SK-N-SH (cell line): ENCODE data around the gene SFXN4. TPM values are rescaled to one million over a fixed set of nuclear protein-coding genes. Genes with fewer than 3 reads are reported as not detected.

Source experiments
- CTCF ChIA-PET: fragments of 300-600, 350-600 bp; formaldehyde crosslinking; extraction: SDS; loops from one replicate; lab custom pipeline; 2021; lab: Yijun Ruan, JAX
- POLR2A ChIA-PET: fragments of 350-600 bp; sonication (Branson Sonifier 250); formaldehyde crosslinking; extraction: SDS; loops from one replicate; lab custom pipeline; 2020; ENCODE audit warnings: antibody characterized with exemption, inconsistent platforms; lab: Yijun Ruan, JAX
- DNase-seq: peaks from one replicate; pipeline ENCODE4 v3.0.0; 2012
- H2AFZ ChIP-seq: fragments of 200-600 bp; sonication (generic); 2 replicates; pipeline ENCODE4 v1.8.1; 2016; ENCODE audit warnings: antibody characterized with exemption, mild to moderate bottlenecking, low read depth
- H3F3A ChIP-seq: fragments of 200-600 bp; sonication (generic); replicated peaks from 2 replicates; pipeline ENCODE3; 2016; ENCODE audit warnings: antibody characterized with exemption, mild to moderate bottlenecking; ENCODE audit not compliant: insufficient read depth
- H3K27ac ChIP-seq, 2 experiments: fragments of 200-500 bp in 1 of 2; fragments of 200-600 bp in 1 of 2; sonication (Bioruptor generic) in 1 of 2; sonication (generic), shearing (Covaris generic) in 1 of 2; 2 replicates each; pipeline versions ENCODE4 v1.5.1 to v1.6.1; 2014 to 2016; ENCODE audit warnings: low read depth in 2 of 2, inconsistent platforms in 1 of 2, low read length in 1 of 2, mild to moderate bottlenecking in 1 of 2, mixed read lengths in 1 of 2
- H3K27me3 ChIP-seq: fragments of 200-600 bp; sonication (generic), shearing (Covaris generic); 2 replicates; pipeline ENCODE4 v1.6.1; 2016; ENCODE audit warnings: mixed run types; ENCODE audit not compliant: insufficient read depth
- H3K36me3 ChIP-seq, 2 experiments: fragments of 200-500 bp in 1 of 2; fragments of 200-600 bp in 1 of 2; sonication (Bioruptor generic) in 1 of 2; sonication (generic) in 1 of 2; replicated peaks in 1 of 2; 2 replicates each; pipeline versions ENCODE3 to v1.5.1; 2014 to 2016; ENCODE audit warnings: low read length in 1 of 2, mild to moderate bottlenecking in 1 of 2; ENCODE audit not compliant: insufficient read depth in 2 of 2, control insufficient read depth in 1 of 2
- H3K4me1 ChIP-seq, 2 experiments: fragments of 200-500 bp in 1 of 2; fragments of 200-600 bp in 1 of 2; sonication (Bioruptor generic) in 1 of 2; sonication (generic), shearing (Covaris generic) in 1 of 2; 2 replicates each; pipeline versions ENCODE4 v1.5.1 to v1.6.1; 2014 to 2016; ENCODE audit warnings: low read depth in 1 of 2, low read length in 1 of 2, mixed run types in 1 of 2; ENCODE audit not compliant: insufficient read depth in 2 of 2, control insufficient read depth in 1 of 2
- H3K4me2 ChIP-seq: fragments of 200-600 bp; sonication (generic), shearing (Covaris generic); 2 replicates; pipeline ENCODE4 v1.6.1; 2017; ENCODE audit warnings: mixed run types
- H3K4me3 ChIP-seq, 2 experiments: fragments of 200-500 bp in 1 of 2; fragments of 200-600 bp in 1 of 2; sonication (Bioruptor generic) in 1 of 2; sonication (generic), shearing (Covaris generic) in 1 of 2; 2 replicates each; pipeline versions ENCODE4 v1.5.1 to v1.8.1; 2014 to 2016; ENCODE audit warnings: low read depth in 2 of 2, inconsistent platforms in 1 of 2, low read length in 1 of 2, mild to moderate bottlenecking in 1 of 2, mixed read lengths in 1 of 2, moderate library complexity in 1 of 2
- H3K79me2 ChIP-seq: fragments of 200-600 bp; sonication (generic); 2 replicates; pipeline ENCODE4 v1.8.1; 2017; ENCODE audit warnings: mild to moderate bottlenecking; ENCODE audit not compliant: insufficient read depth
- H3K9ac ChIP-seq: fragments of 200-600 bp; sonication (generic); 2 replicates; pipeline ENCODE4 v1.6.1; 2017; ENCODE audit warnings: mixed run types
- H3K9me2 ChIP-seq: fragments of 200-600 bp; sonication (generic); 2 replicates; pipeline ENCODE4 v1.6.1; 2017; ENCODE audit warnings: mixed run types
- H3K9me3 ChIP-seq: fragments of 200-600 bp; sonication (generic); 2 replicates; pipeline ENCODE4 v1.6.1; 2017; ENCODE audit warnings: mixed run types, mild to moderate bottlenecking, moderate library complexity
- H4K20me1 ChIP-seq: fragments of 200-600 bp; sonication (generic); 2 replicates; pipeline ENCODE4 v1.6.1; 2017; ENCODE audit warnings: mild to moderate bottlenecking, mixed run types; ENCODE audit not compliant: insufficient read depth
- CHD2 ChIP-seq: fragments of 150-350 bp; IDR thresholded peaks from 2 replicates; pipeline ENCODE4 v1.6.1; 2018; ENCODE audit warnings: low read length; ENCODE audit not compliant: partially characterized antibody
- EZH2phosphoT487 ChIP-seq: fragments of 200-600 bp; sonication (generic); IDR thresholded peaks from 2 replicates; pipeline ENCODE4 v1.6.1; 2017; ENCODE audit warnings: low read depth, mixed run types, mild to moderate bottlenecking, antibody characterized with exemption, moderate library complexity, borderline replicate concordance
- GABPA ChIP-seq: IDR thresholded peaks from 2 replicates; pipeline ENCODE4 v1.4.0; 2012; ENCODE audit warnings: low read depth, mild to moderate bottlenecking
- MXI1 ChIP-seq: IDR thresholded peaks from 2 replicates; pipeline ENCODE4 v1.6.1; 2012; ENCODE audit warnings: mild to moderate bottlenecking, low read depth, low read length, improper control_type of control experiment
- RAD21 ChIP-seq: IDR thresholded peaks from 2 replicates; pipeline ENCODE4 v1.6.1; 2012; ENCODE audit warnings: mild to moderate bottlenecking, low read length
- RCOR1 ChIP-seq: fragments of 150-350 bp; IDR thresholded peaks from 2 replicates; pipeline ENCODE4 v1.6.1; 2017; ENCODE audit warnings: antibody characterized with exemption, low read length
- RXRA ChIP-seq: IDR thresholded peaks from 2 replicates; pipeline ENCODE4 v1.4.0; 2012; ENCODE audit warnings: low read depth, mild to moderate bottlenecking, borderline replicate concordance
- SIN3A ChIP-seq: IDR thresholded peaks from 2 replicates; pipeline ENCODE4 v1.6.1; 2012; ENCODE audit warnings: low read depth, mild to moderate bottlenecking, low read length, moderate library complexity, borderline replicate concordance
- SMC3 ChIP-seq: IDR thresholded peaks from 2 replicates; pipeline ENCODE4 v1.6.1; 2012; ENCODE audit warnings: low read depth, low read length, improper control_type of control experiment
- TEAD4 ChIP-seq: IDR thresholded peaks from 2 replicates; pipeline ENCODE4 v1.4.0; 2012; ENCODE audit warnings: mild to moderate bottlenecking, borderline replicate concordance; ENCODE audit not compliant: insufficient read depth
- YY1 ChIP-seq: IDR thresholded peaks from 2 replicates; pipeline ENCODE4 v1.4.0; 2012; ENCODE audit warnings: low read depth, mild to moderate bottlenecking
- WGBS: methylation state at CpG from one replicate; pipeline ENCODE4 v1.1.6; 2017; ENCODE audit warnings: low lambda C conversion rate; 5-methylcytosine and 5-hydroxymethylcytosine counted together
- polyA plus RNA-seq, 3 experiments: library from polyadenylated mRNA; depleted of rRNA; stranded (reverse); fragments of >200 nt; gene quantifications; 2 replicates each; pipeline ENCODE4 v1.2.3, GENCODE V29; 2012
- TF ChIP-seq, protein P1 (sequence below): IDR thresholded peaks from 2 replicates; pipeline ENCODE4 v1.4.0; 2012; ENCODE audit warnings: low read depth, borderline replicate concordance
- TF ChIP-seq, protein P2 (sequence below): fragments of 150-350 bp; IDR thresholded peaks from 2 replicates; pipeline ENCODE4 v1.6.1; 2017; ENCODE audit warnings: antibody characterized with exemption, low read length, low read depth, borderline replicate concordance
- TF ChIP-seq, protein P3 (sequence below): fragments of 200-600 bp; sonication (generic); IDR thresholded peaks from 2 replicates; pipeline ENCODE4 v1.6.1; 2017; ENCODE audit warnings: antibody characterized with exemption, mild to moderate bottlenecking, moderate library complexity

SFXN4 gene
- polyA plus RNA-seq, 1 of the 3 experiments (the other 2 are of a cell fraction) = 24.2 TPM

DNA sequence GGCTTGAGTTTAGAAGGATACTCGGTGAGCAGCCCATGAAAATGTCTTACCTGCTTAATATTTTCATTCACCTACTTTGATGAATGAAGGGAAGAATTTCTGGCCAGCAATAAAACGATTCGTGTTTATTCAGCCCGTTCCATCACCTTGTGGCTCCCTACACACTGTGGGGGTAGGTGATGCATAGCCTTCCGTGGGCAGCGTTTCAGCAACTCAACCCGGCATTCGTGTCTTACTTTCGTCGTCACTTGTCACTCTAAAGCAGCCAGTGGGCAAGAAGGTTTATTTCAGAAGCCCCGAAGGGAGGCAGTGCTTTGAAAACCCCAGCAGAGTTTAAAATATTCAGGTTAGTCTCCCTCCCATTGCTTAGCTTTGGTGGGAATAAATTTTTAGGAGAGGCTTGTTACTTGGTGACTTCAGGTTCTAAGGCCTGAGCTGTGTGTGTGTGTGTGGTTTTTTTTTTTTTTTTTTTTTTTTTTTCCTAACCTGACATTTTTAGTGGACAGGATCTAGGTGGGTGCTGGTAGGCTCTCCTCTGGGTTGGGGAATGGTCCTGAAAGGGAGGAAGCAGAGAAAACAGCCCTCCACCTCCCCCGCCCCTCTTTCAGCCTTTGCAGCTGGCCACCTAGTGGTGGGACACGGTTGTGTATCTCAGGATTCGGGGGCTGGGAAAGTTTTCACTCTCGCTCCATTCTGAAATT, 43.7 kb upstream of the SFXN4 start:
- H3K9ac ChIP-seq = peak overlapping the region; percentile 74
- peaks cover 29 to 43% of the 10 kb centered on the region in 2 experiments for H3K4me1 ChIP-seq
- WGBS = 7% methylated on average over 14 of the region's 15 CpGs
- peak overlapping the region; percentile 91 for H3K4me3 ChIP-seq
- H3K9me3 ChIP-seq = no peaks in the 10 kb centered on the region
- CTCF ChIA-PET = interaction anchor here (0.8 to 15.4 kb wide), 29 partner anchors 9 to 542 kb away, joined by 3 to 505 read pairs (median 5); no protein-coding TSS in a partner anchor
- H3F3A ChIP-seq = peaks cover 30% of the 10 kb centered on the region
- no peaks in the 10 kb centered on the region for H4K20me1 ChIP-seq
- H3K4me2 ChIP-seq = peak overlapping the region; percentile 97
- H3K36me3 ChIP-seq = no peaks in the 10 kb centered on the region
- DNase-seq = peak; percentile 71
- TF ChIP-seq RXRA (0 out of 2 replicates have a peak, but pooled peaks have one; percentile 2), GABPA (no peak), YY1 (0 out of 2 replicates have a peak, but pooled peaks have one; percentile 7), RCOR1 (peak; percentile 39; the same call in 1 of the 2 replicates), SIN3A (0 out of 2 replicates have a peak, but pooled peaks have one; percentile 34), SMC3 (peak; percentile 54), TEAD4 (no peak), EZH2phosphoT487 (no peak), CHD2 (peak; percentile 58), RAD21 (peak; percentile 52), MXI1 (peak; percentile 55; the same call in 1 of the 2 replicates)
- TF ChIP-seq, protein P1, sequence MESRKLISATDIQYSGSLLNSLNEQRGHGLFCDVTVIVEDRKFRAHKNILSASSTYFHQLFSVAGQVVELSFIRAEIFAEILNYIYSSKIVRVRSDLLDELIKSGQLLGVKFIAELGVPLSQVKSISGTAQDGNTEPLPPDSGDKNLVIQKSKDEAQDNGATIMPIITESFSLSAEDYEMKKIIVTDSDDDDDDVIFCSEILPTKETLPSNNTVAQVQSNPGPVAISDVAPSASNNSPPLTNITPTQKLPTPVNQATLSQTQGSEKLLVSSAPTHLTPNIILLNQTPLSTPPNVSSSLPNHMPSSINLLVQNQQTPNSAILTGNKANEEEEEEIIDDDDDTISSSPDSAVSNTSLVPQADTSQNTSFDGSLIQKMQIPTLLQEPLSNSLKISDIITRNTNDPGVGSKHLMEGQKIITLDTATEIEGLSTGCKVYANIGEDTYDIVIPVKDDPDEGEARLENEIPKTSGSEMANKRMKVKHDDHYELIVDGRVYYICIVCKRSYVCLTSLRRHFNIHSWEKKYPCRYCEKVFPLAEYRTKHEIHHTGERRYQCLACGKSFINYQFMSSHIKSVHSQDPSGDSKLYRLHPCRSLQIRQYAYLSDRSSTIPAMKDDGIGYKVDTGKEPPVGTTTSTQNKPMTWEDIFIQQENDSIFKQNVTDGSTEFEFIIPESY = no peak
- TF ChIP-seq, protein P2, sequence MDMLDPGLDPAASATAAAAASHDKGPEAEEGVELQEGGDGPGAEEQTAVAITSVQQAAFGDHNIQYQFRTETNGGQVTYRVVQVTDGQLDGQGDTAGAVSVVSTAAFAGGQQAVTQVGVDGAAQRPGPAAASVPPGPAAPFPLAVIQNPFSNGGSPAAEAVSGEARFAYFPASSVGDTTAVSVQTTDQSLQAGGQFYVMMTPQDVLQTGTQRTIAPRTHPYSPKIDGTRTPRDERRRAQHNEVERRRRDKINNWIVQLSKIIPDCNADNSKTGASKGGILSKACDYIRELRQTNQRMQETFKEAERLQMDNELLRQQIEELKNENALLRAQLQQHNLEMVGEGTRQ = no peak
- TF ChIP-seq, protein P3, sequence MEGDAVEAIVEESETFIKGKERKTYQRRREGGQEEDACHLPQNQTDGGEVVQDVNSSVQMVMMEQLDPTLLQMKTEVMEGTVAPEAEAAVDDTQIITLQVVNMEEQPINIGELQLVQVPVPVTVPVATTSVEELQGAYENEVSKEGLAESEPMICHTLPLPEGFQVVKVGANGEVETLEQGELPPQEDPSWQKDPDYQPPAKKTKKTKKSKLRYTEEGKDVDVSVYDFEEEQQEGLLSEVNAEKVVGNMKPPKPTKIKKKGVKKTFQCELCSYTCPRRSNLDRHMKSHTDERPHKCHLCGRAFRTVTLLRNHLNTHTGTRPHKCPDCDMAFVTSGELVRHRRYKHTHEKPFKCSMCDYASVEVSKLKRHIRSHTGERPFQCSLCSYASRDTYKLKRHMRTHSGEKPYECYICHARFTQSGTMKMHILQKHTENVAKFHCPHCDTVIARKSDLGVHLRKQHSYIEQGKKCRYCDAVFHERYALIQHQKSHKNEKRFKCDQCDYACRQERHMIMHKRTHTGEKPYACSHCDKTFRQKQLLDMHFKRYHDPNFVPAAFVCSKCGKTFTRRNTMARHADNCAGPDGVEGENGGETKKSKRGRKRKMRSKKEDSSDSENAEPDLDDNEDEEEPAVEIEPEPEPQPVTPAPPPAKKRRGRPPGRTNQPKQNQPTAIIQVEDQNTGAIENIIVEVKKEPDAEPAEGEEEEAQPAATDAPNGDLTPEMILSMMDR = peak; percentile 88
- no peaks in the 10 kb centered on the region for H3K9me2 ChIP-seq
- no peaks in the 10 kb centered on the region for H3K27me3 ChIP-seq
- peaks cover 52% of the 10 kb centered on the region for H3K79me2 ChIP-seq
- peak overlapping the region; percentile 65 for H2AFZ ChIP-seq
- peak overlapping the region; percentile 67 to 98 for H3K27ac ChIP-seq
- POLR2A ChIA-PET = interaction anchor here (0.7 to 1.1 kb wide), 3 partner anchors 13 to 118 kb away, joined by 3 to 4 read pairs (median 4); no protein-coding TSS in a partner anchor
